Posterior vena cava (tissue), 2 donors: ENCODE data around the gene ADGRB3. TPM values are rescaled to one million over a fixed set of nuclear protein-coding genes. Genes with fewer than 3 reads are reported as not detected.
"Not testable (repeated sequence)": the region's sequence is repeated elsewhere in the genome, so short reads cannot be mapped to it uniquely, and the experiment has no call there.

Experiments
- DNase-seq: peaks from one replicate; pipeline ENCODE4 v3.0.0-alpha.2; 2020; ENCODE audit warnings: low spot score
- intact Hi-C, 2 donors: fragments of 100-400 bp; cut with DNase I; formaldehyde crosslinking; loops; one replicate each; pipeline versions ENCODE4 v1.14.1 to v1.14.2; 2022 to 2023
- total RNA-seq, 2 donors: library from RNA; stranded (reverse); fragmentation: NEBNext Ultra II Directional; extraction: Animal tissue kit (Norgen Biotek cat#: 25700); gene quantifications; one replicate each; pipeline ENCODE4 v1.2.1, GENCODE V29; 2021
- donor health status: DM: yes; HTN: yes; CAD: no.
- donor health status: DM: yes; HTN: yes; CAD: no.

ADGRB3 gene
- total RNA-seq, 2 donors from 2014 or later, result 2.0 to 5.9 TPM

DNA sequence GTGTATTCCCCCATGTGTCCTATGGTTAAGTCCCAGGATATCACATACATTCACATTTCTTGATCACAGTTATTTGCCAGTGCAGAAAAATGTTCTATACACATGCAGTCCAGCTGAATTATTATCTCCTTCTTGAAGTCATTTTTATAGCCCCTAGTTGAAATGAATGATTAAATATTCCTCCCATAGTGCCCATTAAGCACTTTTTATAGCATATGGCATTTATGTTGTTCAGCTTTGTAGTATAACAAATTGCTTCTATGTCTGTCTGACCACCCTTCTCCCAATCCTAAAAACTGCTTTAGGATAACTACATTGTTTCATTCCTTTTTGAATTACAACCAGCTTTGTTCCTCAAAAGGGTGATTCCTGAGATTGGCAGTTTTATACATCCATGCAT is 123.5 kb downstream of the ADGRB3 start:
- intact Hi-C loops, result no loop called here
- DNase-seq, result no peak

GRCh38 chr6:68760485-68760884 is 125.4 kb downstream of the ADGRB3 start:
- no peak for DNase-seq
- intact Hi-C loops, result no loop called here

- DNase-seq, result no peak
- intact Hi-C loops, result no loop called here
Measured at GRCh38 chr6:68760941-68761676, 126.0 kb downstream of the ADGRB3 start.

GRCh38 chr6:68761985-68762384 is 126.9 kb downstream of the ADGRB3 start:
- no peak for DNase-seq
- intact Hi-C loops, result no loop called here

- intact Hi-C loops, result no loop called here
- no peak for DNase-seq
Measured at GRCh38 chr6:68771426-68771825, 136.3 kb downstream of the ADGRB3 start.

DNA sequence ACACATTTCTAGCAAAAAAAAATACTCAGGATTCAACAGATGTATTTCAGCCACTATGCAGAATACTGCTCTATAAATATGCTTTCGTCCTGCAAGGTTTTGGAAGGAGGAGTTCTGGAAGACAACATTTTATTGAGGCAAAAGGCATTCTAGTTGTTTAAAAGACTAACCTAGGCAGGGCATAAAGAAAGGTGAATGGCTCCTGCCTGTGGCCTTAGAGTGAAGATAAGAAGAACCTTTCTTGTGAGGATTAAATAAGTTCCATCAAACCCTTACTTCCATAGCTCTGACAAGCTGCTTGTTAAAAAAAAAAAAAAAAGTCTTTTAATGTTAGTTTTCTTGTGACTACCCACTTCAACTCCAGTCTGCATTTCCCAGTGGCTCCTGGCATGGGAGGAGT is 139.8 kb downstream of the ADGRB3 start:
- intact Hi-C loops, result loop anchor here in 1 of 2 donors (5.0 kb wide), 1 partner anchor 138 kb away; the partner anchor contains the start of gene ADGRB3
- no peak for DNase-seq

GRCh38 chr6:68776354-68776753 is 141.3 kb downstream of the ADGRB3 start:
- intact Hi-C loops, result loop anchor here in 1 of 2 donors (5.0 kb wide), 1 partner anchor 139 kb away; the partner anchor contains the start of gene ADGRB3
- DNase-seq, result no peak

DNA sequence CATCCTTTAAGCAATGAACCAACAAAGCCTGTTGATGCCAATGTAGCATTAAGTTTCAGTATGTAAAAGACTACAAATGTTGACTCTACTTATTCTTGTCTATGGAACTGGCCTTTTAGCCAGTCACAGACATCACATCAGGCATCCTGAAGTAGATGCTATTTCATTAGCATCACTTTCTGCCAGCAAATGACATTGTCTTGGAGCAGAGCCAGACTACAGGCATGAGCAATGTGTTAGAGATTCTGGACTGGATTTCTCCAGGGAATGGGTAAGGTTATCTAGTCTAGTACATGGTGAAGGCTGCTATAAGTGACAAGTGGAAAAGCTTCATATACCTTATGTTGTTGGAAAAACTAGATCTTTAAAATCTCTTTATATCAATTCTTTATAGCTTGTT is 142.9 kb downstream of the ADGRB3 start:
- DNase-seq, result no peak
- intact Hi-C loops, result loop anchor here in 1 of 2 donors (5.0 kb wide), 1 partner anchor 141 kb away; the partner anchor contains the start of gene ADGRB3

- intact Hi-C loops, result loop anchor here in 1 of 2 donors (5.0 kb wide), 1 partner anchor 141 kb away; the partner anchor contains the start of gene ADGRB3
- no peak for DNase-seq
Measured at GRCh38 chr6:68778356-68779020, 143.4 kb downstream of the ADGRB3 start.

GRCh38 chr6:68779366-68779765 is 144.3 kb downstream of the ADGRB3 start:
- no peak for DNase-seq
- intact Hi-C loops, result loop anchor here in 1 of 2 donors (5.0 kb wide), 1 partner anchor 142 kb away; the partner anchor contains the start of gene ADGRB3

GRCh38 chr6:68790128-68790527 is 155.0 kb downstream of the ADGRB3 start:
- DNase-seq, intact Hi-C loops: not testable (repeated sequence)

DNA sequence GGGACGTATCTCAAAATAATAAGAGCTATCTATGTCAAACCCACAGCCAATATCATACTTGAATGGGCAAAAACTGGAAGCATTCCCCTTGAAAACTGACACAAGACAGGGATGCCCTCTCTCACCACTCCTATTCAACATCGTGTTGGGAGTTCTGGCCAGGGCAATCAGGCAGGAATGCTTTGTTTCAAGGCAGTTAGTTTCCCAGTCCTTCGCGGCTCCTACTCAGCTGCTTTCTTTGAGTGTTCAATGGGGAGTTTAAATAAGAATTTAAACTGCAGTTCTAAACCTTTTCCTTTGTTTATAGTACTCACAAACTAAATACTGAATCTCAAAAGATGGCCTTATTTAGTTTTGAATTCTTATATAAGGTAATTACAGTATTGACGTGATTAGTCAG is 179.9 kb downstream of the ADGRB3 start:
- intact Hi-C loops, DNase-seq: not testable (repeated sequence)

DNA sequence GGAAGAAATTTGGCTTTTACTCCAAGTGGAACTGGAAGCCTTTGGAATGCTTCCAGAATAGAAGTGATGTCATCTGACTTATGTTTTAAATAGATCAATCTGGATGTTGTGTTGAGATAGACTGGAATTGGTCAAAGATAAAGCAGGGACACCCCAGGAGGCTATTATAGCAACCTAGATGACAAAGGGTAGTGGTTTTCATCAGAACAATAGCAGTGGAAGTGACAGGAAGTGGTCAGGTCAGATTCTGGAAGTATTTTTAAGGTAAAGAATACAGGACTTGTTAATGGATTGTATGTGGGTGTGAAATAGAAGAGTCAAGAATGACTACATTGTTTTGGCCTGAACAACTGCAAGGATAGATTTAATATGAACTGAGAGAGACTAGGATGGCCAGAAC is 191.4 kb downstream of the ADGRB3 start:
- no peak for DNase-seq
- intact Hi-C loops, result no loop called here

DNA sequence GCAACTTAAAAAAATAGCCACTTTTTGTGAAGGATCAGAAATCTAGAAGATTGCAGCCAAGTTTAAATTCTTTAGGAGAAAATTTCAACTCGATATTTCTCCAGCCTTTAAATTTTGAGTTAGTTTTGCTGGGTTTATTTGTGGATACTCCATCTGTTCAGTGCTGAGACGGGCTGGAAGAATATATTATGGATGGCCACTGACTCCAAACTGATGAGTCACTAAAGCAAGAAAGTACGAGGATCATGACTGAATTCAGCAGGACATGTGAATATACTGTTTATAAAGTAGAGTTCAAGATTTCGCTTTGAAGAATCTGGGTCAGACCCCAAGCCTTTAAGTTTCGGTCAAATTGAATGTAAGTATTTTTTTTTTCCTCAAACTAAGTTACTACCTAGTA is 199.5 kb downstream of the ADGRB3 start:
- intact Hi-C loops, result no loop called here
- no peak for DNase-seq

DNA sequence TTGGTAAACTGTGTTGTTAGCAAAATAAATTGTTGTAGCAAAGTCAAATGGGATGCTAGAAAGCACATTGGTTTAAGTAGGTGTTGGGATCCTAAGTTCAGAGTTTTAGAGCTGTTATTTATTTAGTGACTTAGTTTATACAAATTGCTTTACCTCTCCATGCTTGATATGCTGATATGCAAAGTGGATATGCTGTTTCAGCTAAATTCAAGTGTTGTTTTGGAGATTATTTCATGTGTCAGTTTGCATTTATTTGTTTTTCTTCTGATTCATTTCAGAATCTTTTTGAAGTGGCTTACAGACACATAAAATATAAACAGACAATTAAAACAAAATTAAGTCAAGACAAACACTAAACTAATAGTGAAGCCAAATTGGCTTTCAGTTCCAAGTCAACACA is 203.5 kb downstream of the ADGRB3 start:
- no peak for DNase-seq
- intact Hi-C loops, result no loop called here

DNA sequence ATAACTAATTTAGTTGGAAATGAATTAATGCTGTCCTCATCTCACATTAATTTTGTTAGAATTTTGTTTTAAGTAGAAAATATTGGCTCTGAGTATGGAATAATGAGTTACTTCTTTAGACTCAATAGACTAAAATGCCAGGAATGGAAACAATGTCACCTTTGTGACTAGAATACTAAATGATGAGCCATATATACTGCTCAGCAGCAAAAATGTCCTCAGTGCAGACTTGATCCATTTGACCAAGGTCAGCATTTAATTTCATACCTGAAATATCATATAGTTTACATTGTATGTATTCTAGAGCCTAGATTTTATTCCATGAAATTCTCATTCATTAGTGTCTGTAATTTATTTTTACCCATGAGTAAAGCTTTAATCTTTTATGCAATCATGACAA is 217.7 kb downstream of the ADGRB3 start:
- DNase-seq, result no peak
- intact Hi-C loops, result loop anchor here in 1 of 2 donors (5.0 kb wide), 1 partner anchor 305 kb away; no protein-coding TSS in a partner anchor

GRCh38 chr6:68859233-68859632 is 224.2 kb downstream of the ADGRB3 start:
- no peak for DNase-seq
- intact Hi-C loops, result no loop called here

- no peak for DNase-seq
- intact Hi-C loops, result no loop called here
Measured at GRCh38 chr6:68868646-68869045, 233.6 kb downstream of the ADGRB3 start.

GRCh38 chr6:68873236-68873635 is 238.2 kb downstream of the ADGRB3 start:
- DNase-seq, result no peak
- intact Hi-C loops, result no loop called here

DNA sequence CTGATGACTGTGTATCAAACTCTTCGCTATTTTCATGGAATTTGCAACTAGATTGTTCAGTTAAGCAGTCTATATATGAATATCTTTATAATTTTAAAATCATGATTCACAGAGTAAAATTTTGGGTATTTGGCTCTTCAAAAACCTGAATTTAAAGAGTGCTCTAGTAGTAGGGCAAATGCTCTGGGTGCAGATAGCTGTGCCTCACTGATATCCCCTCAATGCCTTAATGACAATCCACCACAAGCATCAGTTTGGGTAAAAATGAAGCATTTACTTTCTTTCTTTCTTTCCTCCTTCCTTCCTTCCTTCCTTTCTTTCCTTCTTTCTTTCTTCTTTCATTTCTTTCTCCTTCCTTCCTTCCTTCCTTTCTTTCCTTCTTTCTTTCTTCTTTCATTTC is 239.7 kb downstream of the ADGRB3 start:
- intact Hi-C loops, result no loop called here
- DNase-seq, result no peak

DNA sequence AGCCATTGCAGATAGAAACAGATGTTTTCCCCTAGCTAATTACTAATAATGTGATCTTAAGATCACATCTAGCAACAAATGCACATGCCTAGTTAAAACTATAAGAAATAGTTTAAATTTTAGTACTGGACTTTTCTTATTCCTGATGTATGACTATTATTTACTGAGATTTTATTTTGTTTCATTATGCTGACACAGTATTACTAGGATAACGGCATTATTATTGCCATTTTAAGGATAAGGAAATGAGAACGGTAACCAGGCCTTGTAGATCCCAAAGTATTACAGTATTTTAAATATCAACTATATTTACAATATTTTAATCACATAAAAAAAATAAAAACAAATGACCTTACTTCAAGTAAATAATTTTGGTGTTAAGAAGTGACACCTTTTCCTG is 240.3 kb downstream of the ADGRB3 start:
- intact Hi-C loops, result no loop called here
- no peak for DNase-seq
